SK-N-SH treated with all-trans-retinoic acid at 6 μM for 48 hours (cell line): Measurements from ENCODE around the gene EDNRB.

Experiments used
- ATAC-seq: fragments of 200-7000 bp; cut with Tn5 transposase; 3 replicates; pipeline ENCODE4 v1.9.1; 2020; ENCODE audit warnings: mild to moderate bottlenecking, moderate library complexity
- BACH2 ChIP-seq: fragments of 250-450 bp; sonication (Bioruptor Pico); IDR thresholded peaks from 2 replicates; pipeline ENCODE4 v1.9.0; 2021; ENCODE audit warnings: mild to moderate bottlenecking, borderline replicate concordance
- ESRRG ChIP-seq: fragments of 250-450 bp; sonication (Bioruptor Pico); IDR thresholded peaks from 2 replicates; pipeline ENCODE4 v1.6.1; 2021; ENCODE audit warnings: mild to moderate bottlenecking
- GLIS3 ChIP-seq: fragments of 250-450 bp; sonication (Bioruptor Pico); IDR thresholded peaks from 2 replicates; pipeline ENCODE4 v1.5.0; 2020; ENCODE audit warnings: mild to moderate bottlenecking, moderate library complexity
- ISL1 ChIP-seq: fragments of 250-450 bp; sonication (Bioruptor Pico); IDR thresholded peaks from 2 replicates; pipeline ENCODE4 v2.1.2; 2022; ENCODE audit warnings: mild to moderate bottlenecking, moderate library complexity
- OSR1 ChIP-seq: fragments of 250-450 bp; sonication (Bioruptor Pico); IDR thresholded peaks from 2 replicates; pipeline ENCODE4 v1.8.0; 2022; ENCODE audit warnings: moderate library complexity, mild to moderate bottlenecking, inconsistent platforms
- PPARA ChIP-seq: fragments of 250-450 bp; sonication (Bioruptor Pico); IDR thresholded peaks from 2 replicates; pipeline ENCODE4 v1.5.0; 2020; ENCODE audit warnings: mild to moderate bottlenecking, borderline replicate concordance
- RARB ChIP-seq: fragments of 250-450 bp; sonication (Bioruptor Pico); IDR thresholded peaks from 2 replicates; pipeline ENCODE4 v1.8.0; 2021; ENCODE audit warnings: mild to moderate bottlenecking, moderate library complexity
- SNAI2 ChIP-seq: fragments of 250-450 bp; sonication (Bioruptor Pico); IDR thresholded peaks from 2 replicates; pipeline ENCODE4 v1.5.0; 2020; ENCODE audit warnings: mild to moderate bottlenecking, moderate library complexity
- TCF4 ChIP-seq: fragments of 250-450 bp; sonication (Bioruptor Pico); IDR thresholded peaks from 2 replicates; pipeline ENCODE4 v1.8.0; 2021; ENCODE audit warnings: mild to moderate bottlenecking, moderate library complexity, borderline replicate concordance
- TOX ChIP-seq: fragments of 250-450 bp; sonication (Bioruptor Pico); IDR thresholded peaks from 2 replicates; pipeline ENCODE4 v1.8.0; 2021; ENCODE audit warnings: mild to moderate bottlenecking, moderate library complexity, borderline replicate concordance
- ZFP3 ChIP-seq: fragments of 250-450 bp; sonication (Bioruptor Pico); IDR thresholded peaks from 2 replicates; pipeline ENCODE4 v1.5.0; 2020; ENCODE audit warnings: mild to moderate bottlenecking, moderate library complexity
- ZFP30 ChIP-seq: fragments of 450-650 bp; formaldehyde crosslinking; IDR thresholded peaks from 2 replicates; pipeline ENCODE4 v1.5.0; 2022; ENCODE audit warnings: mild to moderate bottlenecking, moderate library complexity
- ZNF565 ChIP-seq: fragments of 450-650 bp; formaldehyde crosslinking; conservative IDR thresholded peaks from 2 replicates; pipeline ENCODE4 v1.5.0; 2020; ENCODE audit warnings: low read depth, mild to moderate bottlenecking, moderate library complexity
- ZNF70 ChIP-seq: fragments of 450-650 bp; formaldehyde crosslinking; IDR thresholded peaks from 2 replicates; pipeline ENCODE4 v1.5.0; 2020; ENCODE audit warnings: mild to moderate bottlenecking, moderate library complexity
- TF ChIP-seq, protein P1 (sequence below): fragments of 250-450 bp; sonication (Bioruptor Pico); IDR thresholded peaks from 2 replicates; pipeline ENCODE4 v1.5.1; 2021; ENCODE audit warnings: mild to moderate bottlenecking, moderate library complexity
- TF ChIP-seq, protein P2 (sequence below): fragments of 250-450 bp; sonication (Bioruptor Pico); IDR thresholded peaks from 2 replicates; pipeline ENCODE4 v1.5.0; 2020; ENCODE audit warnings: mild to moderate bottlenecking, moderate library complexity
- TF ChIP-seq, protein P3 (sequence below): fragments of 250-450 bp; sonication (Bioruptor Pico); IDR thresholded peaks from 2 replicates; pipeline ENCODE4 v1.8.0; 2020; ENCODE audit warnings: mild to moderate bottlenecking, moderate library complexity, borderline replicate concordance
- TF ChIP-seq, protein P4 (sequence below): fragments of 250-450 bp; sonication (Bioruptor Pico); IDR thresholded peaks from 2 replicates; pipeline ENCODE4 v1.5.1; 2020; ENCODE audit warnings: low read depth, mild to moderate bottlenecking, moderate library complexity

Gene EDNRB

DNA sequence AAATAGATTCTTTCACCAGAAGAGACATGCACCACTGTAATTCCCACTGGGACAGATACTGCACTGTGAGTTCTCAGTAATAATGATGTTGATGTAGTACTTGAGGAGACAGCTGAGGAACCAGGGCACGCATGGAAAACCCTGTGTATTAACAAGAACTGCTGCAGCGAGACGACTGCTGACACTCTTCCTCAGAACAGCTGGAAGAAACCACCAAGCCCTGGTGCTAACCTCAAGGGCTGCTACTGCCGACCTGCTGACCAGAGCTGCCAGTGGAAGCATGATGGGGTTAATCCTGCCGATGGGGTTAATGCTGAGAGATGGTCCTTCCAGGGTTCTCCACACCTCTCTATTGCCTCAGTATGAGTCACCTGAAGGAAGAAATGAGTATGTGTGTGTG is 45.6 kb downstream of the EDNRB start:
- no peak for TF ChIP-seq RARB (CRISPR knock-in tag)
- no peak for TF ChIP-seq BACH2 (CRISPR knock-in tag)
- TF ChIP-seq PPARA, result no peak
- no peak for TF ChIP-seq ZNF70 (CRISPR knock-in tag)
- TF ChIP-seq ESRRG (CRISPR knock-in tag), result no peak
- TF ChIP-seq, protein P1, sequence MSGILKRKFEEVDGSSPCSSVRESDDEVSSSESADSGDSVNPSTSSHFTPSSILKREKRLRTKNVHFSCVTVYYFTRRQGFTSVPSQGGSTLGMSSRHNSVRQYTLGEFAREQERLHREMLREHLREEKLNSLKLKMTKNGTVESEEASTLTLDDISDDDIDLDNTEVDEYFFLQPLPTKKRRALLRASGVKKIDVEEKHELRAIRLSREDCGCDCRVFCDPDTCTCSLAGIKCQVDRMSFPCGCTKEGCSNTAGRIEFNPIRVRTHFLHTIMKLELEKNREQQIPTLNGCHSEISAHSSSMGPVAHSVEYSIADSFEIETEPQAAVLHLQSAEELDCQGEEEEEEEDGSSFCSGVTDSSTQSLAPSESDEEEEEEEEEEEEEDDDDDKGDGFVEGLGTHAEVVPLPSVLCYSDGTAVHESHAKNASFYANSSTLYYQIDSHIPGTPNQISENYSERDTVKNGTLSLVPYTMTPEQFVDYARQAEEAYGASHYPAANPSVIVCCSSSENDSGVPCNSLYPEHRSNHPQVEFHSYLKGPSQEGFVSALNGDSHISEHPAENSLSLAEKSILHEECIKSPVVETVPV (CRISPR knock-in tag), result no peak
- no peak for TF ChIP-seq TCF4
- TF ChIP-seq, protein P2, sequence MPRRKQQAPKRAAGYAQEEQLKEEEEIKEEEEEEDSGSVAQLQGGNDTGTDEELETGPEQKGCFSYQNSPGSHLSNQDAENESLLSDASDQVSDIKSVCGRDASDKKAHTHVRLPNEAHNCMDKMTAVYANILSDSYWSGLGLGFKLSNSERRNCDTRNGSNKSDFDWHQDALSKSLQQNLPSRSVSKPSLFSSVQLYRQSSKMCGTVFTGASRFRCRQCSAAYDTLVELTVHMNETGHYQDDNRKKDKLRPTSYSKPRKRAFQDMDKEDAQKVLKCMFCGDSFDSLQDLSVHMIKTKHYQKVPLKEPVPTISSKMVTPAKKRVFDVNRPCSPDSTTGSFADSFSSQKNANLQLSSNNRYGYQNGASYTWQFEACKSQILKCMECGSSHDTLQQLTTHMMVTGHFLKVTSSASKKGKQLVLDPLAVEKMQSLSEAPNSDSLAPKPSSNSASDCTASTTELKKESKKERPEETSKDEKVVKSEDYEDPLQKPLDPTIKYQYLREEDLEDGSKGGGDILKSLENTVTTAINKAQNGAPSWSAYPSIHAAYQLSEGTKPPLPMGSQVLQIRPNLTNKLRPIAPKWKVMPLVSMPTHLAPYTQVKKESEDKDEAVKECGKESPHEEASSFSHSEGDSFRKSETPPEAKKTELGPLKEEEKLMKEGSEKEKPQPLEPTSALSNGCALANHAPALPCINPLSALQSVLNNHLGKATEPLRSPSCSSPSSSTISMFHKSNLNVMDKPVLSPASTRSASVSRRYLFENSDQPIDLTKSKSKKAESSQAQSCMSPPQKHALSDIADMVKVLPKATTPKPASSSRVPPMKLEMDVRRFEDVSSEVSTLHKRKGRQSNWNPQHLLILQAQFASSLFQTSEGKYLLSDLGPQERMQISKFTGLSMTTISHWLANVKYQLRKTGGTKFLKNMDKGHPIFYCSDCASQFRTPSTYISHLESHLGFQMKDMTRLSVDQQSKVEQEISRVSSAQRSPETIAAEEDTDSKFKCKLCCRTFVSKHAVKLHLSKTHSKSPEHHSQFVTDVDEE (CRISPR knock-in tag), result no peak
- no peak for TF ChIP-seq ZFP30 (CRISPR knock-in tag)
- TF ChIP-seq ISL1 (CRISPR knock-in tag), result no peak
- TF ChIP-seq ZNF565 (CRISPR knock-in tag), result no peak
- no peak for TF ChIP-seq TOX (CRISPR knock-in tag)
- TF ChIP-seq SNAI2 (CRISPR knock-in tag), result no peak
- TF ChIP-seq, protein P3, sequence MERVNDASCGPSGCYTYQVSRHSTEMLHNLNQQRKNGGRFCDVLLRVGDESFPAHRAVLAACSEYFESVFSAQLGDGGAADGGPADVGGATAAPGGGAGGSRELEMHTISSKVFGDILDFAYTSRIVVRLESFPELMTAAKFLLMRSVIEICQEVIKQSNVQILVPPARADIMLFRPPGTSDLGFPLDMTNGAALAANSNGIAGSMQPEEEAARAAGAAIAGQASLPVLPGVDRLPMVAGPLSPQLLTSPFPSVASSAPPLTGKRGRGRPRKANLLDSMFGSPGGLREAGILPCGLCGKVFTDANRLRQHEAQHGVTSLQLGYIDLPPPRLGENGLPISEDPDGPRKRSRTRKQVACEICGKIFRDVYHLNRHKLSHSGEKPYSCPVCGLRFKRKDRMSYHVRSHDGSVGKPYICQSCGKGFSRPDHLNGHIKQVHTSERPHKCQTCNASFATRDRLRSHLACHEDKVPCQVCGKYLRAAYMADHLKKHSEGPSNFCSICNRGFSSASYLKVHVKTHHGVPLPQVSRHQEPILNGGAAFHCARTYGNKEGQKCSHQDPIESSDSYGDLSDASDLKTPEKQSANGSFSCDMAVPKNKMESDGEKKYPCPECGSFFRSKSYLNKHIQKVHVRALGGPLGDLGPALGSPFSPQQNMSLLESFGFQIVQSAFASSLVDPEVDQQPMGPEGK (CRISPR knock-in tag), result no peak
- no peak for ATAC-seq

DNA sequence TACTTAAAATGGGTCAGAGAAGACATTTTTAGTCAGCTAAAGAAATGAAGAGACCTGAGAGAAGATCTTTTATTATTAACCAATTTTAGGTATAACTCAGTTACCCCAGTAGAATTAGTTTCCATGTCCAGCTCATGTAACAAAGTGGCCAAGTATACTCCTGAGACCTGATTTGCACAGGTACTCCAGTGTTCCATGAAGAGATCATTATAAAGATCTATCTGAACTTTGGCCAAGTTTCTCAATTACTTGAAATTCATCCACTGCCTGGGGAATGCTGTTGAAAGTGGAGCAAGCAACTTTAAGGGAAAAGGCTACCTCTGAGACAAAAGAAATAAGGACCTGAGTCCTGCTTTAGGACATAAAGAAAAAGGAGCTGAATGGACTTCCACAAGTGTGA is 47.0 kb downstream of the EDNRB start:
- TF ChIP-seq, protein P3 (CRISPR knock-in tag), result no peak
- TF ChIP-seq, all 23 proteins: peak for 0
- no peak for ATAC-seq

DNA sequence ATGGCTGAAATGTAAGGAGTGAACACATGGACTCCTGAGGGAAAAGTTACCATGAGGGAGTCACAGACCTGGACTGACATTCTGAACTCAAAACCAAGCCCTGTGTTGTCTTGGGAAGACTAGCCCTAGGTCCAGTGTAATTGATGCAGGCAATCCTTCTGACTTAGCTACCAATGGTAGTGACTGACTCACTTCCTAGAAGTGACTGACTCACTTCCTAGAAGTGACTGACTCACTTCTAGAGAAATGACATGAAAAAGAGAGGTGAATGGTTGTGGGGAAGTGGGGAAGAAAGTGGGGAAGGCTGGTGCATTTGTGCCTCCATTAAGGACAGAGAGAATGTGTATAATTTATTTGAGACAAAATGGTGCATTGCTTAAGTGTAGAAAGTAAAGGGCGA is 49.9 kb downstream of the EDNRB start:
- TF ChIP-seq ESRRG (CRISPR knock-in tag) (no peak), OSR1 (no peak), GLIS3 (CRISPR knock-in tag) (no peak), ZNF70 (CRISPR knock-in tag) (no peak), ZFP3 (CRISPR knock-in tag) (no peak), ZFP30 (CRISPR knock-in tag) (no peak), SNAI2 (CRISPR knock-in tag) (no peak)
- TF ChIP-seq, protein P1 (CRISPR knock-in tag), result no peak
- TF ChIP-seq, protein P4, sequence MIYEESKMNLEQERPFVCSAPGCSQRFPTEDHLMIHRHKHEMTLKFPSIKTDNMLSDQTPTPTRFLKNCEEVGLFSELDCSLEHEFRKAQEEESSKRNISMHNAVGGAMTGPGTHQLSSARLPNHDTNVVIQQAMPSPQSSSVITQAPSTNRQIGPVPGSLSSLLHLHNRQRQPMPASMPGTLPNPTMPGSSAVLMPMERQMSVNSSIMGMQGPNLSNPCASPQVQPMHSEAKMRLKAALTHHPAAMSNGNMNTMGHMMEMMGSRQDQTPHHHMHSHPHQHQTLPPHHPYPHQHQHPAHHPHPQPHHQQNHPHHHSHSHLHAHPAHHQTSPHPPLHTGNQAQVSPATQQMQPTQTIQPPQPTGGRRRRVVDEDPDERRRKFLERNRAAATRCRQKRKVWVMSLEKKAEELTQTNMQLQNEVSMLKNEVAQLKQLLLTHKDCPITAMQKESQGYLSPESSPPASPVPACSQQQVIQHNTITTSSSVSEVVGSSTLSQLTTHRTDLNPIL (CRISPR knock-in tag), result no peak
- TF ChIP-seq, all 23 proteins: peak for 0
- ATAC-seq, result no peak
